IPS-18a (cell line): ENCODE results near the gene MYO5C.
"Not testable (repeated sequence)": the region's sequence is repeated elsewhere in the genome, so short reads cannot be mapped to it uniquely, and the experiment has no call there.

Experiments used
- H3K27ac ChIP-seq: one replicate; pipeline ENCODE4 v1.5.1; 2013; ENCODE audit warnings: low read length
- H3K27me3 ChIP-seq: one replicate; pipeline ENCODE4 v1.6.1; 2013; ENCODE audit warnings: mild to moderate bottlenecking, low read length; ENCODE audit not compliant: control insufficient read depth, insufficient read depth
- H3K36me3 ChIP-seq: one replicate; pipeline ENCODE4 v1.6.1; 2013; ENCODE audit warnings: low read depth, low read length; ENCODE audit not compliant: control insufficient read depth
- H3K4me1 ChIP-seq: one replicate; pipeline ENCODE4 v1.6.1; 2013; ENCODE audit warnings: low read depth, low read length; ENCODE audit not compliant: control insufficient read depth
- H3K4me3 ChIP-seq: one replicate; pipeline ENCODE4 v1.5.1; 2013; ENCODE audit warnings: low read length
- H3K9ac ChIP-seq: one replicate; pipeline ENCODE4 v1.6.1; 2013; ENCODE audit warnings: mild to moderate bottlenecking, low read length, moderate library complexity
- H3K9me3 ChIP-seq: one replicate; pipeline ENCODE4 v1.6.1; 2013; ENCODE audit warnings: low read depth, low read length; ENCODE audit not compliant: control insufficient read depth

The MYO5C gene

GRCh38 chr15:52251144-52251860 lies 44.3 kb downstream of the MYO5C start:
- Histone ChIP-seq H3K4me1 (no peaks in the 10 kb centered on the region), H3K27me3 (no peaks in the 10 kb centered on the region), H3K27ac (no peak overlapping the region), H3K9me3 (no peaks in the 10 kb centered on the region), H3K9ac (no peak overlapping the region), H3K36me3 (peaks cover 57% of the 10 kb centered on the region), H3K4me3 (no peak overlapping the region)

DNA sequence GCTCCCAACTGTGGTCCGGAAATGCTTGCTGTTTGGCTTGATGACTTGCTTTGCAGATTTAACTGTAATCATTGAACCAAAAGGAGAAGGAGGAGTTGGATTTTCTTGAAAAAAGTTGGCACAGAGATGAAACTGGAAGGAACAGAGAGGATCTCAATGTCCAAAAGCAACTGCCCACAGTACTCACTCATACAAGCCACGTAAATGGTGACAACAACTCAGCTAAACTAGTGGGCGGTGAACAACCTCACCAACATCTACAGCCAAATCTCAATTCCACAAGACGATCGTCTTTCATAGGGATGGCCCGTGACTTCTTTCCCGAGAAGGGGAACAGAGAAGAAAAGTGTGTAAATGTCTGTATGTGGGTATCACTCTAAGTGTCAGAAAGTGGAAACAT lies 48.1 kb downstream of the MYO5C start:
- H3K9ac ChIP-seq, result no peak overlapping the region
- H3K4me3 ChIP-seq, result no peak overlapping the region
- no peaks in the 10 kb centered on the region for H3K4me1 ChIP-seq
- H3K27ac ChIP-seq, result no peak overlapping the region
- H3K27me3 ChIP-seq, result no peaks in the 10 kb centered on the region
- peaks cover 72% of the 10 kb centered on the region for H3K36me3 ChIP-seq
- no peaks in the 10 kb centered on the region for H3K9me3 ChIP-seq

GRCh38 chr15:52246686-52247431 lies 48.7 kb downstream of the MYO5C start:
- peaks cover 74% of the 10 kb centered on the region for H3K36me3 ChIP-seq
- H3K9me3 ChIP-seq, result no peaks in the 10 kb centered on the region
- no peak overlapping the region for H3K9ac ChIP-seq
- no peak overlapping the region for H3K4me3 ChIP-seq
- no peaks in the 10 kb centered on the region for H3K4me1 ChIP-seq
- H3K27ac ChIP-seq, result no peak overlapping the region
- no peaks in the 10 kb centered on the region for H3K27me3 ChIP-seq

DNA sequence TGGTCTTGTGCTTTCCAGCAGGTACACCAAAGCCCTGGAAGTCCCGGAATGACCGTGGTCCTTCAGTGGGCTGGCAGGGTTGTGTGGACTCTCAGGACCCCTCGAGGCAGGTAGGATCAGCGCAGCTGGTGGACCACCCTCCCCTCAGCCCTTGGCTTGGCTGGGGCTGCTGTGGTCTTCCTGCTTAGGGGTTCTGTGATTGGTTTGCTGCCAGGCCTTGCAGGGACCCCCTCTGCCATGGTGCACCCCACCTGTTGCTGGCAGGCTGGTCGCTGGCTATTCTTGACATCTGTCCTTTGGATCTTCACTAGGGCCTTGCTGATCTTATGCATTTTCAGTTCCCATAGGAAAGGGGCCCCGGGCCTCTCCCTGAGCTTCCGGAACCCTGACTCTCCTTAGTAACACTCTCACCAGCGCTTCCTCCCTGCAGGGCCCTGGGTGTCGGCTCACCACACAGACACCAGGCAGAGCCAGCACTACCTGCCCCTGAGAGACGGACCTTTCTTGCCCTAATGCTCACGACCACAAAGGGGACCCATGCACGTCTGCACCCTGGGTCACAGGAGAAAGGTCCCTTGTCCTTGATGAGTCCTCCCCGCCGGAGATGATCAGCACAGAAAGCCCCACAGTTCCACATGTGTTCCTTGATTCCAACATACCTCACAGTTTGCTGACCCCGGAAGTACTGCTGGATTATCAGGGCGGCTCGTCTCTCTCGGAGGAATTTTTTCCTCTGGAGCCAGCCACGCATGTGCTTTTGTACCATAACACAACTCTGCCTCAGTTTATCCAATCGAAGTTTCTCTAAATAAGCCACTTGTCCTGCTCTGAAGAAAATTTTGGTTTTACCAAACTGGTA lies 51.7 kb downstream of the MYO5C start:
- no peaks in the 10 kb centered on the region for H3K4me1 ChIP-seq
- H3K9me3 ChIP-seq, result no peaks in the 10 kb centered on the region
- no peak overlapping the region for H3K4me3 ChIP-seq
- H3K27me3 ChIP-seq, result no peaks in the 10 kb centered on the region
- peaks cover 72% of the 10 kb centered on the region for H3K36me3 ChIP-seq
- H3K9ac ChIP-seq, result no peak overlapping the region
- no peak overlapping the region for H3K27ac ChIP-seq

DNA sequence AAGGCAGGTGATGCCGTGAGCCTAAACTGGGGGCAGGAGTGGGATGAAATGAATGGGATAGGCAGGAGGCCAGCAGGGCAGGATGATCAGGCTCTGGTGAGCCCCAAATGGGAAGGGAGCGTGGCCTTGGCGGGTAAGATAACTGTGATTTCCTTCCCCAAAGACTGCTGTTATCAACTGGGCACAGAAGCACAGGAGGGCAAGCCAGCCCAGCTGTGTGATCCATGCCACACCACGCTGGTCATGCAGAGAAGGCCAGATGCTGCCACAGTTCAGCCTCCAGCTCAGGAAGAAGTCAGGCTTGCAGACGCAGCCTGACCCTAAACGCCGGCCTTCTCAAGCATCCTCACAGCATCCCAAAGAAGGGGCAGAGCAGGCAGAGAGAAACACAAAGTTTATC lies 52.3 kb downstream of the MYO5C start:
- Histone ChIP-seq H3K9me3 (no peaks in the 10 kb centered on the region), H3K4me3 (no peak overlapping the region), H3K36me3 (peaks cover 68% of the 10 kb centered on the region), H3K9ac (no peak overlapping the region), H3K4me1 (no peaks in the 10 kb centered on the region), H3K27me3 (no peaks in the 10 kb centered on the region), H3K27ac (no peak overlapping the region)

- Histone ChIP-seq H3K27ac (no peak overlapping the region), H3K9ac (no peak overlapping the region), H3K4me3 (no peak overlapping the region), H3K27me3 (no peaks in the 10 kb centered on the region), H3K9me3 (no peaks in the 10 kb centered on the region), H3K4me1 (no peaks in the 10 kb centered on the region), H3K36me3 (peaks cover 64% of the 10 kb centered on the region)
These were observed 54.1 kb downstream of the MYO5C start for GRCh38 chr15:52241489-52241888.

DNA sequence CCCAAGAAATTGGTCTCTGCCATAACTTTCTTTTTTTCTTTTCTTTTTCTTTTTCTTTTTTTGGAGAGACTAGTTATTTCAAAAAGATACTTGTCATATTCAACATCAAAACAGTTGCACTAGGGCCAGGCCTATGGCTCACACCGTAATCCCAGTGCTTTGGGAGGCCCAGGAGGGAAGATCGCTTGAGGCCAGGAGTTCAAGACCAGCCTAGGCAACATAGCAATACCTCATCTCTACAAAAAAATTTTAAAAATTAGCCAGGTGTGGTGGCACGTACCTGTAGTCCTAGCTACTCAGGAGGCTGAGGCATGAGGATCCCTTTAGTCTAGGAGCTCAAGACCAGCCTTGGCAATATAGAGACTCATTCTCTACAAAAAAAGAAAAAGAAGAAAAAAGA lies 55.4 kb downstream of the MYO5C start:
- H3K9me3 ChIP-seq, result no peaks in the 10 kb centered on the region
- peaks cover 61% of the 10 kb centered on the region for H3K36me3 ChIP-seq
- H3K27ac ChIP-seq, result no peak overlapping the region
- H3K27me3 ChIP-seq, result no peaks in the 10 kb centered on the region
- no peak overlapping the region for H3K4me3 ChIP-seq
- no peak overlapping the region for H3K9ac ChIP-seq
- H3K4me1 ChIP-seq, result no peaks in the 10 kb centered on the region

GRCh38 chr15:52238989-52239525 lies 56.5 kb downstream of the MYO5C start:
- H3K4me3 ChIP-seq, H3K9ac ChIP-seq, H3K4me1 ChIP-seq, H3K9me3 ChIP-seq, H3K27me3 ChIP-seq, H3K27ac ChIP-seq: not testable (repeated sequence)
- peaks cover 61% of the 10 kb centered on the region for H3K36me3 ChIP-seq

GRCh38 chr15:52238149-52238548 lies 57.5 kb downstream of the MYO5C start:
- Histone ChIP-seq H3K27ac (no peak overlapping the region), H3K4me3 (no peak overlapping the region), H3K9ac (no peak overlapping the region), H3K36me3 (peaks cover 56% of the 10 kb centered on the region), H3K27me3 (no peaks in the 10 kb centered on the region), H3K4me1 (no peaks in the 10 kb centered on the region), H3K9me3 (no peaks in the 10 kb centered on the region)

DNA sequence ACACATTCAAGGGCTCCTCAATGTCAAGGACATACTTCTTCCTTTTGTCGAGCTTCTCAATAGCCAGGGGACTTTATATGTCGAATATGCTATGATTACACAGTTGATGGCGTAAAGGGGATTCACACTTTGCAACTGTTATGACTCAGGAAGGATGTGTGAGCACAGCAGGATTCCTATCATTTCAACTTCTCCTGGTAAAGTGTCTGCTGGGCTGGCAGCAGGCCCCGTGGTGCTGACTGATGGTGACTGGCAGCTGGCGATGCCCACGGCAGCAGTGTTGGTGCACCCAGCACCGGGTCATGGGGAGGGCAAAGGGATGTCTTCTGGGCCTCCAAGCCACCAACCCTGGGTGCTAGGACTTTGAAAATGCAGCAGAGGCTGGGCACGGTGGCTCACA lies 59.6 kb downstream of the MYO5C start:
- no peaks in the 10 kb centered on the region for H3K27me3 ChIP-seq
- H3K4me1 ChIP-seq, result no peaks in the 10 kb centered on the region
- H3K27ac ChIP-seq, result no peak overlapping the region
- H3K4me3 ChIP-seq, result no peak overlapping the region
- peaks cover 47% of the 10 kb centered on the region for H3K36me3 ChIP-seq
- H3K9me3 ChIP-seq, result no peaks in the 10 kb centered on the region
- H3K9ac ChIP-seq, result no peak overlapping the region
